ENCODE data around the gene TM4SF18. TPM values are rescaled to one million over a fixed set of nuclear protein-coding genes. Genes with fewer than 3 reads are reported as not detected.

TM4SF18 gene
- total RNA-seq, 4 donors from 2014 or later = 9.7 to 33.3 (median 24.9) TPM

GRCh38 chr3:149366941-149367840 is 33.8 kb upstream of the TM4SF18 start:
- no peak for DNase-seq
- intact Hi-C loops (cut with DNase I) = no loop called here
- Histone ChIP-seq H3K9me3 (no peaks in the 10 kb centered on the region), H3K27ac (peak overlapping the region in 1 of 3 donors; percentile 41), H3K27me3 (no peaks in the 10 kb centered on the region), H3K4me3 (replicated peaks in 1 of 3) (no peak overlapping the region), H3K36me3 (no peaks in the 10 kb centered on the region), H3K4me1 (peaks cover 0 to 8% of the 10 kb centered on the region in 2 donors)
- no peak for TF ChIP-seq CTCF (IDR thresholded peaks at IDR 0.05)
- TF ChIP-seq POLR2A (IDR thresholded peaks at IDR 0.05) = no peak
- 73 to 75% methylated on average over 3 of the region's 3 CpGs for WGBS, 2 donors

- Histone ChIP-seq H3K36me3 (no peaks in the 10 kb centered on the region), H3K27me3 (no peaks in the 10 kb centered on the region), H3K4me3 (replicated peaks in 1 of 3) (no peak overlapping the region), H3K27ac (no peak overlapping the region), H3K9me3 (no peaks in the 10 kb centered on the region), H3K4me1 (no peaks in the 10 kb centered on the region)
- no peak for DNase-seq
- intact Hi-C loops (cut with DNase I) = no loop called here
- 97 to 99% methylated on average over 2 of the region's 2 CpGs for WGBS, 2 donors
- TF ChIP-seq POLR2A (IDR thresholded peaks at IDR 0.05) = no peak
- TF ChIP-seq CTCF (IDR thresholded peaks at IDR 0.05) = no peak
Measured at GRCh38 chr3:149366031-149366430, 32.6 kb upstream of the TM4SF18 start.

GRCh38 chr3:149364624-149365023 is 31.2 kb upstream of the TM4SF18 start:
- Histone ChIP-seq H3K36me3 (no peaks in the 10 kb centered on the region), H3K27ac (no peak overlapping the region), H3K4me1 (no peaks in the 10 kb centered on the region), H3K4me3 (replicated peaks in 1 of 3) (no peak overlapping the region), H3K27me3 (no peaks in the 10 kb centered on the region), H3K9me3 (no peaks in the 10 kb centered on the region)
- intact Hi-C loops (cut with DNase I) = no loop called here
- no peak for DNase-seq
- TF ChIP-seq POLR2A (IDR thresholded peaks at IDR 0.05) = no peak
- TF ChIP-seq CTCF (IDR thresholded peaks at IDR 0.05) = no peak
- WGBS, 2 donors = 92 to 96% methylated on average over 2 of the region's 2 CpGs

GRCh38 chr3:149363053-149363452 is 29.6 kb upstream of the TM4SF18 start:
- TF ChIP-seq POLR2A (IDR thresholded peaks at IDR 0.05) (no peak), CTCF (IDR thresholded peaks at IDR 0.05) (no peak)
- no peaks in the 10 kb centered on the region for H3K4me1 ChIP-seq
- H3K4me3 ChIP-seq (replicated peaks in 1 of 3) = no peak overlapping the region
- no peaks in the 10 kb centered on the region for H3K9me3 ChIP-seq
- H3K27ac ChIP-seq = no peak overlapping the region
- 74 to 83% methylated on average over 2 of the region's 2 CpGs for WGBS, 2 donors
- intact Hi-C loops (cut with DNase I) = no loop called here
- no peak for DNase-seq
- no peaks in the 10 kb centered on the region for H3K36me3 ChIP-seq
- no peaks in the 10 kb centered on the region for H3K27me3 ChIP-seq

GRCh38 chr3:149362366-149362765 is 28.9 kb upstream of the TM4SF18 start:
- H3K9me3 ChIP-seq = no peaks in the 10 kb centered on the region
- H3K36me3 ChIP-seq = no peaks in the 10 kb centered on the region
- no peaks in the 10 kb centered on the region for H3K4me1 ChIP-seq
- DNase-seq = no peak
- intact Hi-C loops (cut with DNase I) = no loop called here
- H3K4me3 ChIP-seq (replicated peaks in 1 of 3) = no peak overlapping the region
- TF ChIP-seq POLR2A (IDR thresholded peaks at IDR 0.05) (no peak), CTCF (IDR thresholded peaks at IDR 0.05) (no peak)
- WGBS, 2 donors = 63 to 71% methylated on average over 5 of the region's 5 CpGs
- no peak overlapping the region for H3K27ac ChIP-seq
- H3K27me3 ChIP-seq = no peaks in the 10 kb centered on the region

Measured in thyroid gland (tissue), 4 donors.